Measurements from ENCODE around the gene ARL16.

The ARL16 gene

DNA sequence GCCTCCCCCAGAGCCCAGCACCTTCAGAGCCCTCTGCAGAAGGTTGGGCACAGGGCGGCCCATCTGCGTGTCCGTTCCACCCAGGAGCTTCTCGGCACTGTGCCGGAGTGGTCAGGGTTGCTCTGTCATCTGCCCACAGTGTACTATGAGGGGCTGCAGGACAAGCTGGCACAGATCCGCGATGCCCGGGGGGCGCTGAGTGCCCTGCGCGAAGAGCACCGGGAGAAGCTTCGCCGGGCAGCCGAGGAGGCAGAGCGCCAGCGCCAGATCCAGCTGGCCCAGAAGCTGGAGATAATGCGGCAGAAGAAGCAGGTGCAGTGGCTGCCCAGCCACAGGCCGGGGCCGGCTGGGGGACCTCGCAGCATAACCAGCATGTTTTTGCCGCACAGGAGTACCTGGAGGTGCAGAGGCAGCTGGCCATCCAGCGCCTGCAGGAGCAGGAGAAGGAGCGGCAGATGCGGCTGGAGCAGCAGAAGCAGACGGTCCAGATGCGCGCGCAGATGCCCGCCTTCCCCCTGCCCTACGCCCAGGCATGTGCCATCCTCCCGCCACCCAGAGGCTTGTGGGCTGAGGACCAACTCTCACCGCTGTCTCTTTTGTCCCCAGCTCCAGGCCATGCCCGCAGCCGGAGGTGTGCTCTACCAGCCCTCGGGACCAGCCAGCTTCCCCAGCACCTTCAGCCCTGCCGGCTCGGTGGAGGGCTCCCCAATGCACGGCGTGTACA lies 12.8 kb upstream of the ARL16 start:
- TF ChIP-seq, protein P1, sequence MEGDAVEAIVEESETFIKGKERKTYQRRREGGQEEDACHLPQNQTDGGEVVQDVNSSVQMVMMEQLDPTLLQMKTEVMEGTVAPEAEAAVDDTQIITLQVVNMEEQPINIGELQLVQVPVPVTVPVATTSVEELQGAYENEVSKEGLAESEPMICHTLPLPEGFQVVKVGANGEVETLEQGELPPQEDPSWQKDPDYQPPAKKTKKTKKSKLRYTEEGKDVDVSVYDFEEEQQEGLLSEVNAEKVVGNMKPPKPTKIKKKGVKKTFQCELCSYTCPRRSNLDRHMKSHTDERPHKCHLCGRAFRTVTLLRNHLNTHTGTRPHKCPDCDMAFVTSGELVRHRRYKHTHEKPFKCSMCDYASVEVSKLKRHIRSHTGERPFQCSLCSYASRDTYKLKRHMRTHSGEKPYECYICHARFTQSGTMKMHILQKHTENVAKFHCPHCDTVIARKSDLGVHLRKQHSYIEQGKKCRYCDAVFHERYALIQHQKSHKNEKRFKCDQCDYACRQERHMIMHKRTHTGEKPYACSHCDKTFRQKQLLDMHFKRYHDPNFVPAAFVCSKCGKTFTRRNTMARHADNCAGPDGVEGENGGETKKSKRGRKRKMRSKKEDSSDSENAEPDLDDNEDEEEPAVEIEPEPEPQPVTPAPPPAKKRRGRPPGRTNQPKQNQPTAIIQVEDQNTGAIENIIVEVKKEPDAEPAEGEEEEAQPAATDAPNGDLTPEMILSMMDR (IDR thresholded peaks at IDR 0.05; ENCODE audit: extremely low read depth, missing control alignments): no peak

DNA sequence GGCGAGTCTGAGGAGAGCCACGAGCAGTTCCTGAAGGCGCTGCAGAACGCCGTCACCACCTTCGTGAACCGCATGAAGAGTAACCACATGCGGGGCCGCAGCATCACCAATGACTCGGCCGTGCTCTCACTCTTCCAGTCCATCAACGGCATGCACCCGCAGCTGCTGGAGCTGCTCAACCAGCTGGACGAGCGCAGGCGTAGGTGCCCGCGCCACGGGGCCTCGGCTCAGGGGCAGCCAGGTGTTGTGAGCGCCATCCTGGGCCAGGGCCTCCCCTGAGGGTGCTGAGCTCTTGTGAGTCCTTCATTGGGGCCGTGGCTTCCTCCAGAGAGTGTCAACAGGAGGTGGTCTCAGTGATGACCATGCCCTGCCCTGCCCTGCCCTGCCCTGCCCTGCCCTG lies 12.2 kb upstream of the ARL16 start:
- TF ChIP-seq, protein P1 (IDR thresholded peaks at IDR 0.05; ENCODE audit: extremely low read depth, missing control alignments): no peak
- no peak for DNase-seq (ENCODE audit: low spot score)

More for the DNA sequence above, 12.8 kb upstream of the ARL16 start:
- no peak for DNase-seq (ENCODE audit: low spot score)

GRCh38 chr17:81695211-81695610 lies 11.6 kb upstream of the ARL16 start:
- TF ChIP-seq, protein P1 (IDR thresholded peaks at IDR 0.05; ENCODE audit: extremely low read depth, missing control alignments): no peak
- no peak for DNase-seq (ENCODE audit: low spot score)

GRCh38 chr17:81694810-81695209 lies 11.2 kb upstream of the ARL16 start:
- TF ChIP-seq, protein P1 (IDR thresholded peaks at IDR 0.05; ENCODE audit: extremely low read depth, missing control alignments): no peak
- no peak for DNase-seq (ENCODE audit: low spot score)

GRCh38 chr17:81693509-81694210 lies 10.1 kb upstream of the ARL16 start:
- DNase-seq (ENCODE audit: low spot score): no peak
- TF ChIP-seq, protein P1 (IDR thresholded peaks at IDR 0.05; ENCODE audit: extremely low read depth, missing control alignments): no peak

DNA sequence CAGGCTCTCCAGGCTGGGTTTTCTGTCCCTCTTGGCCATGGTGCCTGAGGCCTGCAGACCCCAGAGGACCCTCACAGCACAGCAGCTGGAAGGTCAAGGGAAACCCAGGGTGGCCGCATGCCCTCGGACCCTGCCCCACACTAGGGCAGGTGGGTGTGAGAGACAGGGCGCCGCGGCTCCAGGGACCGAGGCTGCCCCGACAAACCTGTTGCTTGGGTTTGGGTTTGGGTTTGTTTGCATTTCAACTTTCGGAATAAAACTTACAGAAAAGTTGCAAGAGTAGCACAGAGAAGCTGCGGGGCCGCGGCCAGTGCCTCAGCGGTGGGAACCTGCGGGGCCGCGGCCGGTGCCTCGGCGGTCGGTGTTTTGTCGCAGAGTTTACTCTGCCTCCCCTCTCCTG lies 8.0 kb upstream of the ARL16 start:
- TF ChIP-seq, protein P1 (IDR thresholded peaks at IDR 0.05; ENCODE audit: extremely low read depth, missing control alignments): no peak

DNA sequence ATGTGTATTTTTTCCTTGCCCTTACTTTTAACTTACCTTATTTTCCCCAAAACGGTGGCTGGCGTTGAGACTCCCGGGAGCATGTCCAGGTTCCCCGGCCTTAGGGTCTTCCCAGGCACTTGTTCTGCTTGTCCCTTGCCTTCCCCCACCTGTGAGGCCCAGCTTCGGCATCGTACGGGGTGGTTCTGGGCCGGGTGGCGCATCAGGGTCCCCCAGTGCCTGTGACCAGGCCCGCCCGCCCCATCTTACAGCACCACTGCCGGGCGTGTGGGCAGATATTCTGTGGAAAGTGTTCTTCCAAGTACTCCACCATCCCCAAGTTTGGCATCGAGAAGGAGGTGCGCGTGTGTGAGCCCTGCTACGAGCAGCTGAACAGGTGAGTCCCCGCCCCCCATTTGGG lies 7.6 kb upstream of the ARL16 start:
- TF ChIP-seq, protein P1 (IDR thresholded peaks at IDR 0.05; ENCODE audit: extremely low read depth, missing control alignments): no peak
- no peak for DNase-seq (ENCODE audit: low spot score)

More for the DNA sequence above, 8.0 kb upstream of the ARL16 start:
- no peak for DNase-seq (ENCODE audit: low spot score)

Measured in GM20000 (cell line).